Heart right ventricle (tissue), 16 donors: Measurements from ENCODE around the gene CLN3. TPM values are rescaled to one million over a fixed set of nuclear protein-coding genes. Genes with fewer than 3 reads are reported as not detected.

ENCODE experiments used
- ATAC-seq, 8 donors: fragments of 200-7000 bp; cut with Tn5 transposase; one replicate each; pipeline ENCODE4 v1.9.1; 2020; ENCODE audit warnings: mild to moderate bottlenecking in 8 of 8, moderate library complexity in 8 of 8, moderate number of reproducible peaks in 1 of 8
- DNase-seq, 2 donors: peaks; one replicate each; pipeline ENCODE4 v3.0.0-alpha.2; 2020
- H3K27ac ChIP-seq, 10 donors: fragments of 200-600 bp; sonication (generic) in 2 of 10; one replicate each; pipeline versions ENCODE4 v1.5.0 to v1.8.0; 2020 to 2022; ENCODE audit warnings: mild to moderate bottlenecking in 3 of 10
- H3K27me3 ChIP-seq, 7 donors: fragments of 200-600 bp; one replicate each; pipeline ENCODE4 v1.8.0; 2021 to 2022; ENCODE audit warnings: mild to moderate bottlenecking in 2 of 7
- H3K36me3 ChIP-seq, 9 donors: fragments of 200-600 bp; sonication (generic) in 1 of 9; one replicate each; pipeline versions ENCODE4 v1.5.0 to v1.8.0; 2020 to 2022; ENCODE audit warnings: mild to moderate bottlenecking in 2 of 9
- H3K4me1 ChIP-seq, 9 donors: fragments of 200-600 bp; sonication (generic) in 1 of 9; one replicate each; pipeline versions ENCODE4 v1.5.0 to v1.8.0; 2020 to 2022; ENCODE audit warnings: mild to moderate bottlenecking in 4 of 9
- H3K4me3 ChIP-seq, 10 donors: fragments of 200-600 bp; sonication (generic) in 2 of 10; one replicate each; pipeline versions ENCODE4 v1.5.0 to v1.8.0; 2020 to 2022; ENCODE audit warnings: mild to moderate bottlenecking in 7 of 10, moderate library complexity in 2 of 10
- H3K9me3 ChIP-seq, 11 donors: fragments of 200-600 bp in 10 of 11; sonication (generic) in 2 of 11; one replicate each; pipeline versions ENCODE4 v1.5.0 to v1.8.0; 2013 to 2022; ENCODE audit warnings: mild to moderate bottlenecking in 2 of 11, control low read depth in 1 of 11, moderate library complexity in 1 of 11
- CTCF ChIP-seq, 9 donors: fragments of 200-600 bp; sonication (generic) in 2 of 9; IDR thresholded peaks; one replicate each; pipeline versions ENCODE4 v1.5.0 to v1.8.0; 2021 to 2022; ENCODE audit warnings: antibody characterized with exemption in 9 of 9, mild to moderate bottlenecking in 5 of 9, moderate library complexity in 1 of 9
- WGBS, 2 donors: extraction: QIAGEN DNeasy Blood & Tissue Kit; methylation state at CpG; one replicate each; pipeline ENCODE4 v1.1.7; 2013; ENCODE audit warnings: inconsistent platforms in 1 of 2; 5-methylcytosine and 5-hydroxymethylcytosine counted together
- intact Hi-C, 10 donors: fragments of 100-400 bp; cut with DNase I; formaldehyde crosslinking; loops; one replicate each; pipeline versions ENCODE4 v1.11.1 to v1.14.2; 2022
- long read RNA-seq, 3 donors: library from polyadenylated mRNA; unstranded; transcript quantifications; one replicate each; pipeline ENCODE4 v2.0.0, GENCODE V29; 2020 to 2021
- polyA plus RNA-seq, 2 donors: library from polyadenylated mRNA; stranded (reverse); fragments of 200-250 nt; gene quantifications; one replicate each; pipeline ENCODE4 v1.2.3, GENCODE V29; 2013
- total RNA-seq, 10 donors: library from RNA; stranded (reverse); fragmentation: NEBNext Ultra II Directional in 3 of 10; extraction: Animal tissue kit (Norgen Biotek cat#: 25700) in 3 of 10; gene quantifications; one replicate each; pipeline versions ENCODE4 v1.2.1 to v1.2.4, GENCODE V29; 2021 to 2023
- donor health status: Arrhythmogenic right ventricular cardiomyopathy.
- donor health status: ischemic (EF 13 %, LVEDD 7.1; RV severe dilation, severe dysfunction).
- donor health status: healthy with polysubstance abuse.
- donor health status: DM: no; HTN: yes; CAD: no.
- donor health status: DM: no; HTN: no; CAD: no.
- donor health status: ischemic (EF 25% LVEDD 6.9; RV normal size, moderate dysfunction).
- donor health status: ischemic (EF 25% LVEDD 5.7; RV mildly dilated, moderate dysfunction).
- donor health status: healthy.
- donor health status: DM: yes; HTN: yes; CAD: no.
- donor health status: Ischemic cardiomyopathy.
- donor health status: ischemic (EF 35%, LVEDD 5.7; RV mildly dilated, moderate dysfunction).
- donor health status: nonischemic (EF 11% LVEDD 7.7; RV severe dilation, severe dysfunction).
- donor health status: DM: yes; HTN: yes; CAD: no.
- donor health status: PGD.
- donor health status: ischemic (EF 29% LVEDD 5.4; RV normal size, mild dysfunction).
- donor health status: nonischemic (EF 23%, LVEDD 6.1; RV moderate dilation, normal function).

The CLN3 gene
- total RNA-seq (10 to 100 TPM in 7 of 10 donors, 1 to 10 TPM in 3; 6.5 to 17.6 (median 10.8) TPM), polyA plus RNA-seq (10 to 100 TPM; 10.2 to 21.2 TPM)
- long read RNA-seq, donor 1, transcript CLN3-244 (16 exons, 3,832 nt), result major isoform, 11 of 21 reads
- long read RNA-seq, donor 1, partial matches to known transcripts, result 6 of 21 reads
- long read RNA-seq, donor 1, other reads (novel, unspliced or antisense), result 1 of 21 reads
- long read RNA-seq, donor 2, transcript CLN3-244 (16 exons, 3,832 nt), result major isoform, 5 of 14 reads
- long read RNA-seq, donor 2, partial matches to known transcripts, result 6 of 14 reads
- long read RNA-seq, donor 2, other reads (novel, unspliced or antisense), result 0 of 14 reads
- long read RNA-seq, donor 3, transcript CLN3-244 (16 exons, 3,832 nt), result major isoform, 15 of 28 reads
- long read RNA-seq, donor 3, transcript CLN3-205 (15 exons, 1,876 nt), result minor isoform, 5 of 28 reads
- long read RNA-seq, donor 3, partial matches to known transcripts, result 4 of 28 reads
- long read RNA-seq, donor 3, other reads (novel, unspliced or antisense), result 2 of 28 reads

GRCh38 chr16:28491970-28492474, at the start of gene CLN3:
Gene CLN3, minus strand, starts transcription at chr16:28492074. Its CDS starts 315 bp downstream, at chr16:28491759.
- H3K36me3 ChIP-seq, result peaks cover 0 to 32% (median 8%) of the 10 kb centered on the region in 9 donors
- peak; percentile 87 to 94 for DNase-seq
- ATAC-seq, result peak; percentile 96 to 99 (median 98)
- WGBS, 2 donors, result 0 to 1% methylated on average over 21 of the region's 21 CpGs
- no peaks in the 10 kb centered on the region for H3K9me3 ChIP-seq
- H3K4me3 ChIP-seq, result peak within 1 kb of the TSS; percentile 63 to 100 (median 94)
- TF ChIP-seq CTCF (IDR thresholded peaks at IDR 0.05), result no peak
- H3K4me1 ChIP-seq, result peaks cover 0 to 48% (median 14%) of the 10 kb centered on the region in 9 donors
- peaks cover 0 to 3% (median 0%) of the 10 kb centered on the region in 7 donors for H3K27me3 ChIP-seq
- H3K27ac ChIP-seq, result peak within 1 kb of the TSS; percentile 91 to 99 (median 96)
- intact Hi-C loops, result loop anchor here in 5 of 10 donors (1.0 to 10.0 kb wide), 6 partner anchors 45 to 125 kb away; partner anchors contain the start of genes SGF29 (in 3 of the 5) and NUPR1 (in 2 of the 5)

GRCh38 chr16:28540346-28540745, 48.5 kb upstream of the CLN3 start:
- WGBS, 2 donors, result 84 to 87% methylated on average over 3 of the region's 3 CpGs
- H3K27ac ChIP-seq, result peak overlapping the region in 2 of 10 donors; percentile 90 to 97
- peaks cover 0 to 22% (median 0%) of the 10 kb centered on the region in 9 donors for H3K36me3 ChIP-seq
- DNase-seq (no peak), ATAC-seq (no peak)
- no peak overlapping the region for H3K4me3 ChIP-seq
- intact Hi-C loops, result no loop called here
- H3K4me1 ChIP-seq, result peaks cover 3 to 41% (median 22%) of the 10 kb centered on the region in 9 donors
- H3K27me3 ChIP-seq, result peaks cover 0 to 4% (median 0%) of the 10 kb centered on the region in 7 donors
- H3K9me3 ChIP-seq, result no peaks in the 10 kb centered on the region
- TF ChIP-seq CTCF (IDR thresholded peaks at IDR 0.05), result no peak

- peaks cover 3 to 55% (median 22%) of the 10 kb centered on the region in 9 donors for H3K4me1 ChIP-seq
- H3K27ac ChIP-seq, result peak within 1 kb of the TSS; percentile 86 to 97 (median 90)
- ATAC-seq (peak; percentile 97 to 99 (median 98)), DNase-seq (peak; percentile 88 to 97)
- no peaks in the 10 kb centered on the region for H3K27me3 ChIP-seq
- TF ChIP-seq CTCF (IDR thresholded peaks at IDR 0.05), result no peak
- intact Hi-C loops, result loop anchor here in 4 of 10 donors (5.0 kb wide), 3 partner anchors 42 to 78 kb away; partner anchors contain the start of genes APOBR (in 2 of the 4) and CLN3 (in 2 of the 4)
- WGBS, 2 donors, result 15 to 19% methylated on average over 22 of the region's 22 CpGs
- peaks cover 0 to 33% (median 0%) of the 10 kb centered on the region in 9 donors for H3K36me3 ChIP-seq
- H3K9me3 ChIP-seq, result peaks cover 0 to 5% (median 0%) of the 10 kb centered on the region in 11 donors
- peak within 1 kb of the TSS; percentile 34 to 67 (median 52) for H3K4me3 ChIP-seq
Observed at GRCh38 chr16:28538733-28539596, 47.1 kb upstream of the CLN3 start, which contains the start of gene NUPR1. Gene NUPR1, minus strand, starts transcription at chr16:28538974. Its CDS starts 67 bp downstream, at chr16:28538907.
